Smooth muscle cell (in vitro differentiated cells): ENCODE results near the gene PFN4. TPM values are rescaled to one million over a fixed set of nuclear protein-coding genes. Genes with fewer than 3 reads are reported as not detected.

ENCODE experiments used
- DNase-seq: peaks from one replicate; lab custom pipeline; 2025; ENCODE audit not compliant: unreplicated experiment; lab: John Stamatoyannopoulos, UW
- H2AFZ ChIP-seq: fragments of 200-600 bp; sonication (generic); 2 replicates; pipeline ENCODE4 v1.6.0; 2016; ENCODE audit warnings: antibody characterized with exemption, low read depth, mild to moderate bottlenecking
- H3F3A ChIP-seq: fragments of 200-600 bp; sonication (generic); 2 replicates; pipeline ENCODE4 v1.6.0; 2017; ENCODE audit warnings: antibody characterized with exemption, low read depth
- H3K27ac ChIP-seq: fragments of 200-600 bp; sonication (generic); 2 replicates; pipeline ENCODE4 v1.5.1; 2016; ENCODE audit warnings: low read depth, mild to moderate bottlenecking
- H3K27me3 ChIP-seq: fragments of 200-600 bp; sonication (generic); 2 replicates; pipeline ENCODE4 v1.6.1; 2016; ENCODE audit warnings: low read depth, mild to moderate bottlenecking
- H3K36me3 ChIP-seq: fragments of 200-600 bp; sonication (generic); 2 replicates; pipeline ENCODE4 v1.5.1; 2016; ENCODE audit warnings: low read depth
- H3K4me1 ChIP-seq: fragments of 200-600 bp; sonication (generic); 2 replicates; pipeline ENCODE4 v1.5.1; 2016; ENCODE audit warnings: low read depth
- H3K4me2 ChIP-seq: fragments of 200-600 bp; sonication (generic); 2 replicates; pipeline ENCODE4 v1.6.0; 2016; ENCODE audit warnings: mild to moderate bottlenecking
- H3K4me3 ChIP-seq: fragments of 200-600 bp; sonication (generic); 2 replicates; pipeline ENCODE4 v1.5.1; 2016; ENCODE audit warnings: mild to moderate bottlenecking
- H3K79me2 ChIP-seq: fragments of 200-600 bp; sonication (generic); 2 replicates; pipeline ENCODE4 v1.6.0; 2016; ENCODE audit warnings: low read depth, mild to moderate bottlenecking
- H3K9ac ChIP-seq: fragments of 200-600 bp; sonication (generic); 2 replicates; pipeline ENCODE4 v1.6.0; 2016; ENCODE audit warnings: low read depth
- H3K9me3 ChIP-seq: fragments of 200-600 bp; sonication (generic); replicated peaks from 2 replicates; pipeline ENCODE4 v1.5.1; 2016; ENCODE audit warnings: low read depth
- H4K20me1 ChIP-seq: fragments of 200-600 bp; sonication (generic); 2 replicates; pipeline ENCODE4 v1.6.0; 2016; ENCODE audit warnings: low read depth
- CTCF ChIP-seq: fragments of 200-600 bp; sonication (generic); IDR thresholded peaks from 2 replicates; pipeline ENCODE4 v1.5.1; 2017; ENCODE audit warnings: borderline replicate concordance, mild to moderate bottlenecking, antibody characterized with exemption; ENCODE audit not compliant: insufficient read depth, poor library complexity, severe bottlenecking
- WGBS: methylation state at CpG from one replicate; pipeline ENCODE4 v1.1.7; 2016; ENCODE audit warnings: low lambda C conversion rate; 5-methylcytosine and 5-hydroxymethylcytosine counted together
- polyA plus RNA-seq: library from polyadenylated mRNA; unstranded; fragments of >200 nt; fragmentation: Nextera tagmentation; extraction: Ambion mirVana; gene quantifications from 2 replicates; pipeline ENCODE4 v1.2.1, GENCODE V29; 2016
- total RNA-seq: library from RNA; depleted of rRNA; stranded (reverse); fragments of >200 nt; gene quantifications from 2 replicates; pipeline ENCODE4 v1.2.3, GENCODE V29; 2014

The PFN4 gene
- total and polyA plus RNA-seq, 2 experiments from 2014 or later, result 0.85 TPM; not detected in 1

- 94% methylated on average over 5 of the region's 5 CpGs for WGBS
- Histone ChIP-seq H4K20me1 (no peaks in the 10 kb centered on the region), H2AFZ (no peak overlapping the region), H3F3A (peaks cover 9% of the 10 kb centered on the region), H3K4me2 (no peak overlapping the region), H3K36me3 (no peaks in the 10 kb centered on the region), H3K9ac (no peak overlapping the region), H3K27me3 (no peaks in the 10 kb centered on the region), H3K4me1 (peaks cover 19% of the 10 kb centered on the region), H3K27ac (no peak overlapping the region), H3K9me3 (no peaks in the 10 kb centered on the region), H3K79me2 (peaks cover 13% of the 10 kb centered on the region), H3K4me3 (no peak overlapping the region)
- no peak for TF ChIP-seq CTCF
- DNase-seq, result no peak
Measured at GRCh38 chr2:24121066-24121465, 2.1 kb downstream of the PFN4 start.

GRCh38 chr2:24117902-24118301, 5.2 kb downstream of the PFN4 start:
- H3K27me3 ChIP-seq, result no peaks in the 10 kb centered on the region
- TF ChIP-seq CTCF, result no peak
- WGBS, result 89% methylated on average over 1 of the region's 1 CpG

GRCh38 chr2:24115057-24115456, 8.1 kb downstream of the PFN4 start:
- Histone ChIP-seq H3K27me3 (no peaks in the 10 kb centered on the region), H3K4me3 (no peak overlapping the region), H3K79me2 (no peaks in the 10 kb centered on the region), H3K4me2 (no peak overlapping the region), H3K36me3 (no peaks in the 10 kb centered on the region), H3K9me3 (peaks cover 3% of the 10 kb centered on the region), H3K27ac (no peak overlapping the region), H3F3A (peaks cover 12% of the 10 kb centered on the region), H2AFZ (no peak overlapping the region), H3K4me1 (no peaks in the 10 kb centered on the region), H3K9ac (no peak overlapping the region), H4K20me1 (no peaks in the 10 kb centered on the region)
- 49% methylated on average over 2 of the region's 2 CpGs for whole genome bisulfite sequencing
- no peak for TF ChIP-seq CTCF
- DNase-seq, result no peak

More at GRCh38 chr2:24117902-24118301, 5.2 kb downstream of the PFN4 start:
- Histone ChIP-seq H3K9ac (no peak overlapping the region), H3K4me2 (no peak overlapping the region), H3K9me3 (peaks cover 3% of the 10 kb centered on the region), H4K20me1 (no peaks in the 10 kb centered on the region), H3K27ac (no peak overlapping the region), H3K36me3 (no peaks in the 10 kb centered on the region), H3K4me3 (no peak overlapping the region), H3K4me1 (peaks cover 6% of the 10 kb centered on the region), H3K79me2 (no peaks in the 10 kb centered on the region), H3F3A (peaks cover 8% of the 10 kb centered on the region), H2AFZ (no peak overlapping the region)
- DNase-seq, result no peak

GRCh38 chr2:24111407-24111901, 11.7 kb downstream of the PFN4 start:
- WGBS, result 49% methylated on average over 2 of the region's 2 CpGs
- no peak for TF ChIP-seq CTCF
- no peaks in the 10 kb centered on the region for H4K20me1 ChIP-seq
- no peaks in the 10 kb centered on the region for H3K36me3 ChIP-seq
- peaks cover 12% of the 10 kb centered on the region for H3F3A ChIP-seq
- H3K27ac ChIP-seq, result peak overlapping the region; percentile 67
- H3K4me2 ChIP-seq, result no peak overlapping the region
- no peak for DNase-seq
- no peak overlapping the region for H2AFZ ChIP-seq
- H3K79me2 ChIP-seq, result no peaks in the 10 kb centered on the region
- H3K27me3 ChIP-seq, result no peaks in the 10 kb centered on the region
- H3K4me3 ChIP-seq, result no peak overlapping the region
- no peaks in the 10 kb centered on the region for H3K4me1 ChIP-seq
- no peak overlapping the region for H3K9ac ChIP-seq
- peaks cover 3% of the 10 kb centered on the region for H3K9me3 ChIP-seq
